HUES48 (cell line): ENCODE results near the gene PDZRN3.

Source experiments
- H3K27ac ChIP-seq: one replicate; pipeline ENCODE4 v1.7.0; 2013; ENCODE audit warnings: low read depth, low read length, inconsistent platforms
- H3K27me3 ChIP-seq: 2 replicates; pipeline ENCODE4 v1.6.1; 2013; ENCODE audit warnings: mild to moderate bottlenecking, low read length; ENCODE audit not compliant: control insufficient read depth, insufficient read depth
- H3K36me3 ChIP-seq: 2 replicates; pipeline ENCODE4 v1.6.1; 2013; ENCODE audit warnings: low read length; ENCODE audit not compliant: control insufficient read depth, insufficient read depth
- H3K4me1 ChIP-seq: 2 replicates; pipeline ENCODE4 v1.6.1; 2013; ENCODE audit warnings: mild to moderate bottlenecking, low read length; ENCODE audit not compliant: control insufficient read depth, insufficient read depth
- H3K4me3 ChIP-seq: 2 replicates; pipeline ENCODE4 v1.5.1; 2013; ENCODE audit warnings: mild to moderate bottlenecking, low read depth, low read length
- H3K9ac ChIP-seq: 2 replicates; pipeline ENCODE4 v1.6.1; 2013; ENCODE audit warnings: mild to moderate bottlenecking, low read depth, low read length, moderate library complexity
- H3K9me3 ChIP-seq: 2 replicates; pipeline ENCODE4 v1.6.1; 2013; ENCODE audit warnings: low read length; ENCODE audit not compliant: control insufficient read depth, insufficient read depth

Gene PDZRN3

GRCh38 chr3:73363093-73363492 is 261.6 kb downstream of the PDZRN3 start:
- H3K4me1 ChIP-seq: no peaks in the 10 kb centered on the region
- H3K36me3 ChIP-seq: no peaks in the 10 kb centered on the region
- no peaks in the 10 kb centered on the region for H3K27me3 ChIP-seq
- no peaks in the 10 kb centered on the region for H3K9me3 ChIP-seq
- H3K4me3 ChIP-seq: no peak overlapping the region
- no peak overlapping the region for H3K27ac ChIP-seq
- H3K9ac ChIP-seq: no peak overlapping the region

- Histone ChIP-seq H3K9ac (no peak overlapping the region), H3K27ac (no peak overlapping the region), H3K36me3 (no peaks in the 10 kb centered on the region), H3K9me3 (no peaks in the 10 kb centered on the region), H3K4me1 (no peaks in the 10 kb centered on the region), H3K27me3 (no peaks in the 10 kb centered on the region), H3K4me3 (no peak overlapping the region)
These were observed 263.1 kb downstream of the PDZRN3 start for GRCh38 chr3:73361591-73361990.

- Histone ChIP-seq H3K27me3 (no peaks in the 10 kb centered on the region), H3K9ac (no peak overlapping the region), H3K4me1 (no peaks in the 10 kb centered on the region), H3K36me3 (no peaks in the 10 kb centered on the region), H3K9me3 (no peaks in the 10 kb centered on the region), H3K27ac (no peak overlapping the region), H3K4me3 (no peak overlapping the region)
These were observed 271.0 kb downstream of the PDZRN3 start for GRCh38 chr3:73353649-73354217.

GRCh38 chr3:73352841-73353645 is 271.7 kb downstream of the PDZRN3 start:
- Histone ChIP-seq H3K9ac (no peak overlapping the region), H3K9me3 (no peaks in the 10 kb centered on the region), H3K27ac (no peak overlapping the region), H3K4me3 (no peak overlapping the region), H3K4me1 (no peaks in the 10 kb centered on the region), H3K36me3 (no peaks in the 10 kb centered on the region), H3K27me3 (no peaks in the 10 kb centered on the region)

- H3K27me3 ChIP-seq: no peaks in the 10 kb centered on the region
- H3K4me3 ChIP-seq: no peak overlapping the region
- no peaks in the 10 kb centered on the region for H3K36me3 ChIP-seq
- H3K9me3 ChIP-seq: no peaks in the 10 kb centered on the region
- H3K4me1 ChIP-seq: no peaks in the 10 kb centered on the region
- H3K9ac ChIP-seq: no peak overlapping the region
- H3K27ac ChIP-seq: no peak overlapping the region
These were observed 273.2 kb downstream of the PDZRN3 start for GRCh38 chr3:73351423-73352071.

GRCh38 chr3:73350996-73351395 is 273.7 kb downstream of the PDZRN3 start:
- Histone ChIP-seq H3K4me3 (no peak overlapping the region), H3K36me3 (no peaks in the 10 kb centered on the region), H3K9me3 (no peaks in the 10 kb centered on the region), H3K27ac (no peak overlapping the region), H3K4me1 (no peaks in the 10 kb centered on the region), H3K27me3 (no peaks in the 10 kb centered on the region), H3K9ac (no peak overlapping the region)

GRCh38 chr3:73349657-73350056 is 275.1 kb downstream of the PDZRN3 start:
- Histone ChIP-seq H3K9me3 (no peaks in the 10 kb centered on the region), H3K36me3 (no peaks in the 10 kb centered on the region), H3K4me3 (no peak overlapping the region), H3K27ac (no peak overlapping the region), H3K9ac (no peak overlapping the region), H3K4me1 (no peaks in the 10 kb centered on the region), H3K27me3 (no peaks in the 10 kb centered on the region)

GRCh38 chr3:73342077-73342476 is 282.7 kb downstream of the PDZRN3 start:
- Histone ChIP-seq H3K27ac (no peak overlapping the region), H3K4me1 (0 out of 2 replicates have a peak, but pooled peaks cover 8% of the 10 kb centered on the region), H3K9ac (no peak overlapping the region), H3K4me3 (no peak overlapping the region), H3K36me3 (no peaks in the 10 kb centered on the region), H3K9me3 (peaks cover 15% of the 10 kb centered on the region), H3K27me3 (no peaks in the 10 kb centered on the region)

- peaks cover 15% of the 10 kb centered on the region for H3K9me3 ChIP-seq
- 0 out of 2 replicates have a peak, but pooled peaks cover 8% of the 10 kb centered on the region for H3K4me1 ChIP-seq
- H3K9ac ChIP-seq: no peak overlapping the region
- H3K27me3 ChIP-seq: no peaks in the 10 kb centered on the region
- no peaks in the 10 kb centered on the region for H3K36me3 ChIP-seq
- H3K4me3 ChIP-seq: no peak overlapping the region
- H3K27ac ChIP-seq: no peak overlapping the region
These were observed 283.3 kb downstream of the PDZRN3 start for GRCh38 chr3:73341272-73341935.

- Histone ChIP-seq H3K27ac (no peak overlapping the region), H3K36me3 (no peaks in the 10 kb centered on the region), H3K9ac (no peak overlapping the region), H3K4me3 (no peak overlapping the region), H3K4me1 (no peaks in the 10 kb centered on the region), H3K27me3 (no peaks in the 10 kb centered on the region), H3K9me3 (no peaks in the 10 kb centered on the region)
These were observed 292.2 kb downstream of the PDZRN3 start for GRCh38 chr3:73332558-73332957.
